WTC11 (cell line): ENCODE measurements around the gene C19orf85.

ENCODE experiments used
- CREB1 ChIP-seq: sonication (generic); formaldehyde crosslinking; IDR thresholded peaks from 2 replicates; pipeline ENCODE4 v1.8.0; 2023; ENCODE audit warnings: mild to moderate bottlenecking, missing genetic modification reagents
- NFE2L1 ChIP-seq: sonication (generic); formaldehyde crosslinking; IDR thresholded peaks from 2 replicates; pipeline ENCODE4 v1.8.1; 2023; ENCODE audit warnings: missing genetic modification reagents
- NFYB ChIP-seq: sonication (generic); formaldehyde crosslinking; conservative IDR thresholded peaks from 2 replicates; pipeline ENCODE4 v1.8.0; 2022; ENCODE audit warnings: low read depth, missing genetic modification reagents
- TCF7 ChIP-seq: sonication (generic); formaldehyde crosslinking; IDR thresholded peaks from 2 replicates; pipeline ENCODE4 v1.8.0; 2022; ENCODE audit warnings: mild to moderate bottlenecking, low read depth, missing genetic modification reagents, moderate library complexity
- ZBTB21 ChIP-seq: sonication (generic); formaldehyde crosslinking; IDR thresholded peaks from 2 replicates; pipeline ENCODE4 v1.8.1; 2023; ENCODE audit warnings: mild to moderate bottlenecking, missing genetic modification reagents, borderline replicate concordance
- ZNF263 ChIP-seq: sonication (generic); formaldehyde crosslinking; IDR thresholded peaks from 2 replicates; pipeline ENCODE4 v1.8.1; 2022; ENCODE audit warnings: low read depth, mild to moderate bottlenecking, moderate library complexity, missing genetic modification reagents
- TF ChIP-seq, protein P1 (sequence below): fragments of 200-600 bp; IDR thresholded peaks from 2 replicates; pipeline ENCODE4 v1.8.0; 2022; ENCODE audit warnings: antibody characterized with exemption
- TF ChIP-seq, protein P2 (sequence below): sonication (generic); formaldehyde crosslinking; conservative IDR thresholded peaks from 2 replicates; pipeline ENCODE4 v1.8.1; 2022; ENCODE audit warnings: mild to moderate bottlenecking, missing genetic modification reagents
- TF ChIP-seq, protein P3 (sequence below): sonication (generic); formaldehyde crosslinking; IDR thresholded peaks from 2 replicates; pipeline ENCODE4 v1.8.1; 2022; ENCODE audit warnings: mild to moderate bottlenecking, missing genetic modification reagents, moderate library complexity, borderline replicate concordance
- TF ChIP-seq, protein P4 (sequence below): sonication (generic); formaldehyde crosslinking; IDR thresholded peaks from 2 replicates; pipeline ENCODE4 v1.8.1; 2022; ENCODE audit warnings: low read depth, mild to moderate bottlenecking, moderate library complexity, missing genetic modification reagents, borderline replicate concordance
- TF ChIP-seq, protein P5 (sequence below): sonication (generic); formaldehyde crosslinking; IDR thresholded peaks from 2 replicates; pipeline ENCODE4 v1.8.1; 2023; ENCODE audit warnings: mild to moderate bottlenecking, missing genetic modification reagents, borderline replicate concordance
- TF ChIP-seq, protein P6 (sequence below): sonication (generic); formaldehyde crosslinking; IDR thresholded peaks from 2 replicates; pipeline ENCODE4 v1.8.1; 2022; ENCODE audit warnings: mild to moderate bottlenecking, moderate library complexity, missing genetic modification reagents
- TF ChIP-seq, protein P7 (sequence below): sonication (generic); formaldehyde crosslinking; IDR thresholded peaks from 2 replicates; pipeline ENCODE4 v1.8.0; 2022; ENCODE audit warnings: mild to moderate bottlenecking, missing genetic modification reagents

DNA sequence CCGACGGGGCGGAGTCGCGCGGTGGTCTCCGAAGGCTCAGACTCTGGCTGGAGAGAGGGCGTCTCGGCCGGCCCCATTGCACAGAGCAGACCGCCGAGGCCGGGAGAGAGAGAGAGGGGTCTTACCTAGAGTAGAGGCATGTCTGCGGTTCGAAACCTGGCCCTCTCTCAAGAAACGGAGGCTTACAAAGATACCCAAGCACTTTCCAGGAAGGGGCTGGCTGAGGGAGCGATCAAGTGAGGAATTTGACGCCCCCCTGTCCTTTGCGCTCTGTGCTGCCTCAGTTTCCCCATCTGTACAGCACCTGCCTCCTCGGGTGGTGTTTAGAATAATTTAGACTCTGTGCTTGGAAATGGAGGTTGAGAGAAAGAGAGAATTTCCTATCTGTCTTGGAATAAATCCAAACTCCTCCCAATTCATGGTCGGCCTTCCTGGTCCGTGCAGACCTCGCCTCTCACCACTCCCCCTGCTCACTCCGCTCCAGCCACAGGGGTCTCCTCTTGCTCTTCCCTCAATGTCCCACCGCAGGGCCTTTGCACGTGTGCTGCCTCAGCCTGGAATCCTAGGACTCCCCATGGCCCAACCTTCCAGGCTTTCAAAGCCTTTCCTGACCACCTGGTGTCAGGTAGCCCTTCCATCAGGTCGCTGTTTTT is 2.5 kb downstream of the C19orf85 start:
- TF ChIP-seq, protein P1, sequence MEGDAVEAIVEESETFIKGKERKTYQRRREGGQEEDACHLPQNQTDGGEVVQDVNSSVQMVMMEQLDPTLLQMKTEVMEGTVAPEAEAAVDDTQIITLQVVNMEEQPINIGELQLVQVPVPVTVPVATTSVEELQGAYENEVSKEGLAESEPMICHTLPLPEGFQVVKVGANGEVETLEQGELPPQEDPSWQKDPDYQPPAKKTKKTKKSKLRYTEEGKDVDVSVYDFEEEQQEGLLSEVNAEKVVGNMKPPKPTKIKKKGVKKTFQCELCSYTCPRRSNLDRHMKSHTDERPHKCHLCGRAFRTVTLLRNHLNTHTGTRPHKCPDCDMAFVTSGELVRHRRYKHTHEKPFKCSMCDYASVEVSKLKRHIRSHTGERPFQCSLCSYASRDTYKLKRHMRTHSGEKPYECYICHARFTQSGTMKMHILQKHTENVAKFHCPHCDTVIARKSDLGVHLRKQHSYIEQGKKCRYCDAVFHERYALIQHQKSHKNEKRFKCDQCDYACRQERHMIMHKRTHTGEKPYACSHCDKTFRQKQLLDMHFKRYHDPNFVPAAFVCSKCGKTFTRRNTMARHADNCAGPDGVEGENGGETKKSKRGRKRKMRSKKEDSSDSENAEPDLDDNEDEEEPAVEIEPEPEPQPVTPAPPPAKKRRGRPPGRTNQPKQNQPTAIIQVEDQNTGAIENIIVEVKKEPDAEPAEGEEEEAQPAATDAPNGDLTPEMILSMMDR: no peak
- TF ChIP-seq, protein P2, sequence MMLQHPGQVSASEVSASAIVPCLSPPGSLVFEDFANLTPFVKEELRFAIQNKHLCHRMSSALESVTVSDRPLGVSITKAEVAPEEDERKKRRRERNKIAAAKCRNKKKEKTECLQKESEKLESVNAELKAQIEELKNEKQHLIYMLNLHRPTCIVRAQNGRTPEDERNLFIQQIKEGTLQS (CRISPR knock-in tag): no peak
- TF ChIP-seq NFE2L1 (CRISPR knock-in tag) (no peak), TCF7 (CRISPR knock-in tag) (no peak), ZNF263 (CRISPR knock-in tag) (no peak), ZBTB21 (no peak), NFYB (CRISPR knock-in tag) (peak; percentile 29; the same call in 1 of the 2 replicates), CREB1 (CRISPR knock-in tag) (no peak)
- TF ChIP-seq, protein P3, sequence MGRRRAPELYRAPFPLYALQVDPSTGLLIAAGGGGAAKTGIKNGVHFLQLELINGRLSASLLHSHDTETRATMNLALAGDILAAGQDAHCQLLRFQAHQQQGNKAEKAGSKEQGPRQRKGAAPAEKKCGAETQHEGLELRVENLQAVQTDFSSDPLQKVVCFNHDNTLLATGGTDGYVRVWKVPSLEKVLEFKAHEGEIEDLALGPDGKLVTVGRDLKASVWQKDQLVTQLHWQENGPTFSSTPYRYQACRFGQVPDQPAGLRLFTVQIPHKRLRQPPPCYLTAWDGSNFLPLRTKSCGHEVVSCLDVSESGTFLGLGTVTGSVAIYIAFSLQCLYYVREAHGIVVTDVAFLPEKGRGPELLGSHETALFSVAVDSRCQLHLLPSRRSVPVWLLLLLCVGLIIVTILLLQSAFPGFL: no peak
- TF ChIP-seq, protein P4, sequence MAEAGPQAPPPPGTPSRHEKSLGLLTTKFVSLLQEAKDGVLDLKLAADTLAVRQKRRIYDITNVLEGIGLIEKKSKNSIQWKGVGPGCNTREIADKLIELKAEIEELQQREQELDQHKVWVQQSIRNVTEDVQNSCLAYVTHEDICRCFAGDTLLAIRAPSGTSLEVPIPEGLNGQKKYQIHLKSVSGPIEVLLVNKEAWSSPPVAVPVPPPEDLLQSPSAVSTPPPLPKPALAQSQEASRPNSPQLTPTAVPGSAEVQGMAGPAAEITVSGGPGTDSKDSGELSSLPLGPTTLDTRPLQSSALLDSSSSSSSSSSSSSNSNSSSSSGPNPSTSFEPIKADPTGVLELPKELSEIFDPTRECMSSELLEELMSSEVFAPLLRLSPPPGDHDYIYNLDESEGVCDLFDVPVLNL: no peak
- TF ChIP-seq, protein P5, sequence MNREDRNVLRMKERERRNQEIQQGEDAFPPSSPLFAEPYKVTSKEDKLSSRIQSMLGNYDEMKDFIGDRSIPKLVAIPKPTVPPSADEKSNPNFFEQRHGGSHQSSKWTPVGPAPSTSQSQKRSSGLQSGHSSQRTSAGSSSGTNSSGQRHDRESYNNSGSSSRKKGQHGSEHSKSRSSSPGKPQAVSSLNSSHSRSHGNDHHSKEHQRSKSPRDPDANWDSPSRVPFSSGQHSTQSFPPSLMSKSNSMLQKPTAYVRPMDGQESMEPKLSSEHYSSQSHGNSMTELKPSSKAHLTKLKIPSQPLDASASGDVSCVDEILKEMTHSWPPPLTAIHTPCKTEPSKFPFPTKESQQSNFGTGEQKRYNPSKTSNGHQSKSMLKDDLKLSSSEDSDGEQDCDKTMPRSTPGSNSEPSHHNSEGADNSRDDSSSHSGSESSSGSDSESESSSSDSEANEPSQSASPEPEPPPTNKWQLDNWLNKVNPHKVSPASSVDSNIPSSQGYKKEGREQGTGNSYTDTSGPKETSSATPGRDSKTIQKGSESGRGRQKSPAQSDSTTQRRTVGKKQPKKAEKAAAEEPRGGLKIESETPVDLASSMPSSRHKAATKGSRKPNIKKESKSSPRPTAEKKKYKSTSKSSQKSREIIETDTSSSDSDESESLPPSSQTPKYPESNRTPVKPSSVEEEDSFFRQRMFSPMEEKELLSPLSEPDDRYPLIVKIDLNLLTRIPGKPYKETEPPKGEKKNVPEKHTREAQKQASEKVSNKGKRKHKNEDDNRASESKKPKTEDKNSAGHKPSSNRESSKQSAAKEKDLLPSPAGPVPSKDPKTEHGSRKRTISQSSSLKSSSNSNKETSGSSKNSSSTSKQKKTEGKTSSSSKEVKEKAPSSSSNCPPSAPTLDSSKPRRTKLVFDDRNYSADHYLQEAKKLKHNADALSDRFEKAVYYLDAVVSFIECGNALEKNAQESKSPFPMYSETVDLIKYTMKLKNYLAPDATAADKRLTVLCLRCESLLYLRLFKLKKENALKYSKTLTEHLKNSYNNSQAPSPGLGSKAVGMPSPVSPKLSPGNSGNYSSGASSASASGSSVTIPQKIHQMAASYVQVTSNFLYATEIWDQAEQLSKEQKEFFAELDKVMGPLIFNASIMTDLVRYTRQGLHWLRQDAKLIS (CRISPR knock-in tag): no peak
- TF ChIP-seq, protein P6, sequence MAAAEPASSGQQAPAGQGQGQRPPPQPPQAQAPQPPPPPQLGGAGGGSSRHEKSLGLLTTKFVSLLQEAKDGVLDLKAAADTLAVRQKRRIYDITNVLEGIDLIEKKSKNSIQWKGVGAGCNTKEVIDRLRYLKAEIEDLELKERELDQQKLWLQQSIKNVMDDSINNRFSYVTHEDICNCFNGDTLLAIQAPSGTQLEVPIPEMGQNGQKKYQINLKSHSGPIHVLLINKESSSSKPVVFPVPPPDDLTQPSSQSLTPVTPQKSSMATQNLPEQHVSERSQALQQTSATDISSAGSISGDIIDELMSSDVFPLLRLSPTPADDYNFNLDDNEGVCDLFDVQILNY (CRISPR knock-in tag): no peak
- TF ChIP-seq, protein P7, sequence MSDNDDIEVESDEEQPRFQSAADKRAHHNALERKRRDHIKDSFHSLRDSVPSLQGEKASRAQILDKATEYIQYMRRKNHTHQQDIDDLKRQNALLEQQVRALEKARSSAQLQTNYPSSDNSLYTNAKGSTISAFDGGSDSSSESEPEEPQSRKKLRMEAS (CRISPR knock-in tag): no peak
